HG02588 (cell line): Measurements from ENCODE around the gene ZNF445.
"Not testable (repeated sequence)": the region's sequence is repeated elsewhere in the genome, so short reads cannot be mapped to it uniquely, and the experiment has no call there.

Experiments
- ATAC-seq: cut with Tn5 transposase; IDR thresholded peaks from one replicate; pipeline ENCODE4 v1.9.1; 2021; ENCODE audit warnings: mild to moderate bottlenecking, moderate library complexity; ENCODE audit not compliant: unreplicated experiment

ZNF445 gene

GRCh38 chr3:44409640-44410410 lies 67.6 kb downstream of the ZNF445 start:
- ATAC-seq = no peak

- no peak for ATAC-seq
Observed at GRCh38 chr3:44402548-44402947, 74.9 kb downstream of the ZNF445 start.

GRCh38 chr3:44400771-44401170 lies 76.7 kb downstream of the ZNF445 start:
- no peak for ATAC-seq

- ATAC-seq = no peak
Observed at GRCh38 chr3:44398853-44399252, 78.6 kb downstream of the ZNF445 start.

- not testable (repeated sequence) for ATAC-seq
Observed at GRCh38 chr3:44398271-44398670, 79.2 kb downstream of the ZNF445 start.

- ATAC-seq = no peak
Observed at GRCh38 chr3:44396200-44397171, 81.0 kb downstream of the ZNF445 start.

- no peak for ATAC-seq
Observed at GRCh38 chr3:44395714-44396113, 81.8 kb downstream of the ZNF445 start.

GRCh38 chr3:44392489-44392888 lies 85.0 kb downstream of the ZNF445 start:
- ATAC-seq = no peak

GRCh38 chr3:44387404-44387803 lies 90.1 kb downstream of the ZNF445 start:
- no peak for ATAC-seq
